ENCODE measurements around the gene PPEF1.
"Not testable (repeated sequence)": the region's sequence is repeated elsewhere in the genome, so short reads cannot be mapped to it uniquely, and the experiment has no call there.

PPEF1 gene

GRCh38 chrX:18828832-18829404 is 121.5 kb downstream of the PPEF1 start:
- Mint-ChIP-seq H3K4me1 (peaks cover 13% of the 10 kb centered on the region), H3K27me3 (ENCODE audit: low read depth, poor library complexity) (peaks cover 6% of the 10 kb centered on the region), H3K9me3 (peaks cover 72% of the 10 kb centered on the region), H3K36me3 (ENCODE audit: low read depth) (peaks cover 8% of the 10 kb centered on the region), H3K27ac (no peak overlapping the region), H3K4me3 (no peak overlapping the region)
- DNase-seq: no peak
- TF ChIP-seq, protein P1, sequence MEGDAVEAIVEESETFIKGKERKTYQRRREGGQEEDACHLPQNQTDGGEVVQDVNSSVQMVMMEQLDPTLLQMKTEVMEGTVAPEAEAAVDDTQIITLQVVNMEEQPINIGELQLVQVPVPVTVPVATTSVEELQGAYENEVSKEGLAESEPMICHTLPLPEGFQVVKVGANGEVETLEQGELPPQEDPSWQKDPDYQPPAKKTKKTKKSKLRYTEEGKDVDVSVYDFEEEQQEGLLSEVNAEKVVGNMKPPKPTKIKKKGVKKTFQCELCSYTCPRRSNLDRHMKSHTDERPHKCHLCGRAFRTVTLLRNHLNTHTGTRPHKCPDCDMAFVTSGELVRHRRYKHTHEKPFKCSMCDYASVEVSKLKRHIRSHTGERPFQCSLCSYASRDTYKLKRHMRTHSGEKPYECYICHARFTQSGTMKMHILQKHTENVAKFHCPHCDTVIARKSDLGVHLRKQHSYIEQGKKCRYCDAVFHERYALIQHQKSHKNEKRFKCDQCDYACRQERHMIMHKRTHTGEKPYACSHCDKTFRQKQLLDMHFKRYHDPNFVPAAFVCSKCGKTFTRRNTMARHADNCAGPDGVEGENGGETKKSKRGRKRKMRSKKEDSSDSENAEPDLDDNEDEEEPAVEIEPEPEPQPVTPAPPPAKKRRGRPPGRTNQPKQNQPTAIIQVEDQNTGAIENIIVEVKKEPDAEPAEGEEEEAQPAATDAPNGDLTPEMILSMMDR (IDR thresholded peaks at IDR 0.05): no peak

DNA sequence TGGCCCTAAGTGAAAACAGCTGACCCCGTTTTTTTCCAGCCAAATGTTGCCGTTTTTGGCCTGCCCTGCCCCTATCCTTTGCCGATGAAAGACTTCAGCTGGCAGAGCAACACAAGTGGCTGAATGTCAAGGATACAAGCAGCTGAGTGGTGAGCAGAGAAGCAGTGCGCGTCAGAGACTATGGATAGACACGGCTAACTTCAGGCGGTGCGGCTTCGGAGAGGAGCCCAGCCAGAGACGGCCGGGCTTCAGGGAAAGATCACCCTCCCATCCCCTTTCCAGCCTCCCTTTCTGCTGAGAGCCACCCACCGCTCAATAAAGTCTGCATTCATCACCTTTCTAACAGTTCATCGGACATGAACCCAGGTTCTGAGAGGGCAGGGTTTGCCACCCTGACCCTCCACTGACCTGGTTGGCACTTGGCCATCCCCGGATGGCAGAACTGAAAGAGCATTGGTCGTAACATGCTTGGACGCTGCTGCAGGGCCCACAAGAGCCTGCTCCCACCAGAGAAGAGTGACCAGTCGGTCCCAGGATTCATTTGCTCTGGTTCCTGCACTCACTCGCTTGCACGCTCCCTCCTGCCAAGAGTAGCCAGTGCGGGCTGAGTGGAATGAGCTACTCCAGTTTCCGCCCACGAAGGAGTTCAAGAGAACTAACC is 125.8 kb downstream of the PPEF1 start:
- H3K27me3 Mint-ChIP-seq (ENCODE audit: low read depth, poor library complexity): no peaks in the 10 kb centered on the region
- TF ChIP-seq, protein P1 (IDR thresholded peaks at IDR 0.05): no peak
- DNase-seq: peak; percentile 4

DNA sequence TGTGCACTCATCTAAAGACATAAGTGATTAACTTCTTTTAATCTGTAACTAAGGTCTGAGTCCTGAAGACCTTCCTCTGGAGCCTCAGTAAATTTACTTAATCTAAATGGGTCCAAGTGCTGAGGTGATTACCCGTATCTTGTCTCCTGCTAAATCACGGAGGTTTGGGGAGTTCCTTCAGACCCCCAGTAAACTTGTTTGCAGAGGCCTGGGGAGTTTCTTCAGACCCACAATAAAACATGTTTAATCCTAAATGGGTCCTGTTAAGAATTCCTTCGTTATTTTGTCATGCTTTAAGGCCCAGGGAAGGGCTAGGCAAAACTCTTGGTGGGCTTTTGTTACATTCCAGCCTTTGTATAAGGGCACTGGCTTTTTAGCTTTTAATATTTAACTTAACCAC is 140.5 kb downstream of the PPEF1 start:
- H3K27me3 Mint-ChIP-seq (ENCODE audit: low read depth, poor library complexity); DNase-seq; H3K4me3 Mint-ChIP-seq; H3K36me3 Mint-ChIP-seq (ENCODE audit: low read depth); H3K27ac Mint-ChIP-seq; H3K4me1 Mint-ChIP-seq: not testable (repeated sequence)
- peaks cover 88% of the 10 kb centered on the region for H3K9me3 Mint-ChIP-seq

More for the DNA sequence above, 125.8 kb downstream of the PPEF1 start:
- Mint-ChIP-seq H3K9me3 (peaks cover 61% of the 10 kb centered on the region), H3K4me1 (peaks cover 4% of the 10 kb centered on the region), H3K4me3 (no peak overlapping the region), H3K27ac (peak overlapping the region; percentile 87), H3K36me3 (ENCODE audit: low read depth) (peaks cover 3% of the 10 kb centered on the region)

DNA sequence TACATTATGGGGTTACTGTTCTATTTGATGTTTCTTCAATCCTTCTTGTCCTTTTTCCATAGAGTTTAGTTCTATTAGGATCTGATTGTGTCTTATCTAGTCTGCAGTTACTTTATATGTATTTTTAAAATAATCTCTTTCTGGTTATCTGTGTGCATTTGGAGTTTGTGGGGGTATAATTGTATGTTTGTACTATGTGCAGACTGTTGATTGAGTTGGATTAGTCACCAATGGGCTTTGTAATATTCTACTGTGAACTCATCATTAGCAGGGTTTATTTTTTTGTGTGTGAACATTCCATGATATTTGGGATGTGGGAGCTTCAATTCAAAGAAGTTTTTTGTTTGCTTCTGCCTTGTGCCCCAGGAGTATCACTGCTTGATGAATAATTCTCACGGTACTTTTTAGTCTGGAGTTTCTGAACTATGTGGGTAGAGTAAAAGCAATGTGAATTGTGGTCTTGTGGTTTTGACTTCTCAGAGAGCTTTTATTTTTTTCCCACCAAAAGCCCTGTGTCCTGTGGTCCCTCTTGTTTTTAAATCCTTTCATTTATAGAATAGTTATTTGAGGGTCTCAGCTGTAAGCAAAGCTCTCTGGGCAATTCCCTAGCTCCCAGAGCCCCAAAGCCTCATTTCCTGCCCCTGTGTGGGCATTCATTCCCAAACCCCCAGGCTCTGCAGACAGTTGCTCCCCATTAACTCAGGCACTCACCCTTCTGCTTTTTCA is 148.6 kb downstream of the PPEF1 start:
- Mint-ChIP-seq H3K9me3 (peaks cover 75% of the 10 kb centered on the region), H3K36me3 (ENCODE audit: low read depth) (no peaks in the 10 kb centered on the region), H3K27me3 (ENCODE audit: low read depth, poor library complexity) (peaks cover 5% of the 10 kb centered on the region), H3K27ac (no peak overlapping the region), H3K4me3 (no peak overlapping the region), H3K4me1 (peaks cover 5% of the 10 kb centered on the region)
- DNase-seq: no peak
- TF ChIP-seq, protein P1 (IDR thresholded peaks at IDR 0.05): no peak

- H3K4me1 Mint-ChIP-seq: peaks cover 10% of the 10 kb centered on the region
- DNase-seq: no peak
- H3K36me3 Mint-ChIP-seq (ENCODE audit: low read depth): no peaks in the 10 kb centered on the region
- H3K27me3 Mint-ChIP-seq (ENCODE audit: low read depth, poor library complexity): peaks cover 8% of the 10 kb centered on the region
- TF ChIP-seq, protein P1 (IDR thresholded peaks at IDR 0.05): no peak
- peaks cover 75% of the 10 kb centered on the region for H3K9me3 Mint-ChIP-seq
- no peak overlapping the region for H3K4me3 Mint-ChIP-seq
- H3K27ac Mint-ChIP-seq: no peak overlapping the region
These were observed 149.2 kb downstream of the PPEF1 start for GRCh38 chrX:18856645-18856997.

- H3K4me1 Mint-ChIP-seq: peaks cover 18% of the 10 kb centered on the region
- H3K9me3 Mint-ChIP-seq: peaks cover 73% of the 10 kb centered on the region
- no peak overlapping the region for H3K27ac Mint-ChIP-seq
These were observed 154.1 kb downstream of the PPEF1 start for GRCh38 chrX:18861511-18861910.

More at GRCh38 chrX:18861511-18861910, 154.1 kb downstream of the PPEF1 start:
- DNase-seq: peak; percentile 21
- peaks cover 3% of the 10 kb centered on the region for H3K27me3 Mint-ChIP-seq (ENCODE audit: low read depth, poor library complexity)
- no peak overlapping the region for H3K4me3 Mint-ChIP-seq
- no peaks in the 10 kb centered on the region for H3K36me3 Mint-ChIP-seq (ENCODE audit: low read depth)
- TF ChIP-seq, protein P1 (IDR thresholded peaks at IDR 0.05): no peak

Measured in nephron progenitor cell (in vitro differentiated cells).